Hepatocyte (in vitro differentiated cells): Measurements from ENCODE around the gene MYOF.

Experiments
- CTCF ChIP-seq: fragments of 200-600 bp; sonication (generic); IDR thresholded peaks from 2 replicates; pipeline ENCODE4 v1.5.1; 2016; ENCODE audit warnings: antibody characterized with exemption, mild to moderate bottlenecking; ENCODE audit not compliant: poor library complexity
- EZH2 ChIP-seq: fragments of 200-600 bp; sonication (generic); IDR thresholded peaks from 2 replicates; pipeline ENCODE4 v1.6.1; 2016; ENCODE audit warnings: antibody characterized with exemption, mild to moderate bottlenecking, borderline replicate concordance
- EZH2phosphoT487 ChIP-seq: fragments of 200-600 bp; sonication (generic); IDR thresholded peaks from one replicate; pipeline ENCODE4 v1.6.1; 2018; ENCODE audit warnings: antibody characterized with exemption, mild to moderate bottlenecking, low read depth, moderate library complexity; ENCODE audit not compliant: unreplicated experiment, severe bottlenecking

GRCh38 chr10:93465806-93466675, 16.1 kb downstream of the MYOF start:
- TF ChIP-seq EZH2 (no peak), CTCF (no peak), EZH2phosphoT487 (no peak)
